ENCODE measurements around the gene UXS1.

Gene UXS1

GRCh38 chr2:106080959-106081358 is 113.1 kb downstream of the UXS1 start:
- DNase-seq (ENCODE audit: low read depth), result no peak

GRCh38 chr2:106078096-106078495 is 116.0 kb downstream of the UXS1 start:
- no peak for DNase-seq (ENCODE audit: low read depth)

- DNase-seq (ENCODE audit: low read depth), result no peak
These were observed 117.2 kb downstream of the UXS1 start for GRCh38 chr2:106076941-106077340.

- DNase-seq (ENCODE audit: low read depth), result no peak
These were observed 119.1 kb downstream of the UXS1 start for GRCh38 chr2:106075048-106075447.

GRCh38 chr2:106073678-106074406 is 120.3 kb downstream of the UXS1 start:
- no peak for DNase-seq (ENCODE audit: low read depth)

GRCh38 chr2:106070181-106070580 is 123.9 kb downstream of the UXS1 start:
- DNase-seq (ENCODE audit: low read depth), result no peak

GRCh38 chr2:106068451-106068850 is 125.7 kb downstream of the UXS1 start:
- DNase-seq (ENCODE audit: low read depth), result no peak

- DNase-seq (ENCODE audit: low read depth), result no peak
These were observed 127.9 kb downstream of the UXS1 start for GRCh38 chr2:106065983-106066820.

GRCh38 chr2:106065268-106065982 is 128.7 kb downstream of the UXS1 start:
- no peak for DNase-seq (ENCODE audit: low read depth)

GRCh38 chr2:106063181-106063580 is 130.9 kb downstream of the UXS1 start:
- no peak for DNase-seq (ENCODE audit: low read depth)

- no peak for DNase-seq (ENCODE audit: low read depth)
These were observed 131.5 kb downstream of the UXS1 start for GRCh38 chr2:106062627-106063026.

- no peak for DNase-seq (ENCODE audit: low read depth)
These were observed 132.3 kb downstream of the UXS1 start for GRCh38 chr2:106061611-106062349.

- DNase-seq (ENCODE audit: low read depth), result no peak
These were observed 134.6 kb downstream of the UXS1 start for GRCh38 chr2:106059416-106060065.

GRCh38 chr2:106058469-106059137 is 135.5 kb downstream of the UXS1 start:
- DNase-seq (ENCODE audit: low read depth), result no peak

- peak; percentile 17 for DNase-seq (ENCODE audit: low read depth)
These were observed 136.9 kb downstream of the UXS1 start for GRCh38 chr2:106057206-106057605.

GRCh38 chr2:106054880-106055655 is 139.0 kb downstream of the UXS1 start:
- no peak for DNase-seq (ENCODE audit: low read depth)

GRCh38 chr2:106054321-106054720 is 139.8 kb downstream of the UXS1 start:
- DNase-seq (ENCODE audit: low read depth), result no peak

- DNase-seq (ENCODE audit: low read depth), result no peak
These were observed 140.5 kb downstream of the UXS1 start for GRCh38 chr2:106053581-106053980.

- DNase-seq (ENCODE audit: low read depth), result no peak
These were observed 141.0 kb downstream of the UXS1 start for GRCh38 chr2:106053116-106053515.

GRCh38 chr2:106044859-106045258 is 149.2 kb downstream of the UXS1 start:
- DNase-seq (ENCODE audit: low read depth), result no peak

All from stimulated activated CD8-positive, alpha-beta memory T cell treated with anti-CD3 and anti-CD28 coated beads, Interleukin-15, amount 100 ng/mL, for 1 hour (primary cell).